Ovary (tissue), 3 donors: ENCODE results near the gene FAM13A.

Experiments
- CTCF ChIP-seq, 3 donors: fragments of 450-650 bp in 2 of 3; fragments of 200-600 bp in 1 of 3; IDR thresholded peaks; one replicate each; pipeline versions ENCODE4 v1.5.1 to v1.8.0; 2016 to 2022; ENCODE audit warnings: antibody characterized with exemption in 3 of 3, mild to moderate bottlenecking in 1 of 3
- EP300 ChIP-seq: sonication (generic); formaldehyde crosslinking; IDR thresholded peaks from one replicate; pipeline ENCODE4 v1.6.1; 2017; ENCODE audit warnings: antibody characterized with exemption
- POLR2A ChIP-seq: fragments of 450-650 bp; IDR thresholded peaks from one replicate; pipeline ENCODE4 v1.6.1; 2017; ENCODE audit warnings: antibody characterized with exemption, mild to moderate bottlenecking, moderate library complexity
- donor health status: DM: no; HTN: no; CAD: no.

DNA sequence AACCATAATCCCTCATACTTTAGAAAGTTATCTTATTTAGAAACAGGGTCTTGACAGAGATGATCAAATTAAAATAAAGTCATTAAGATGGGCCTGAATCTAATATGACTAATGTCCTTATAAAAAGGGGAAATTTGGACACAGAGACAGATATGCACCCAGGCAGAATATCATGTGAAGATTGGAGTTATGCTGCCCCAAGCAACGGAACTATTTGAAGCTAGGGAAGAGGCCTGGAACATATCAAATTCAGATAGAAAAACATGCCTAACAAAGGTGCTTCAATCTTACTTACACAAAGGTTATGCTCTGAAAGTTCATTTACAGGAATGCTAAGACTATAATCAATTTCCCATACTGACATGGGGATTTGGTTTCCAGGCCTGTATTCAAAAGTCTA, 246.7 kb downstream of the FAM13A start:
- TF ChIP-seq EP300: no peak
- no peak for TF ChIP-seq CTCF (IDR thresholded peaks at IDR 0.05)
- TF ChIP-seq POLR2A: no peak
